HepG2 (cell line): Measurements from ENCODE around the gene RABGAP1L. TPM values are rescaled to one million over a fixed set of nuclear protein-coding genes. Genes with fewer than 3 reads are reported as not detected.

Experiments
- ATAC-seq: fragments of 200-7000 bp; cut with Tn5 transposase; 3 replicates; pipeline ENCODE4 v1.9.1; 2020; ENCODE audit warnings: mild to moderate bottlenecking, moderate library complexity
- BruUV-seq: library from RNA; stranded (reverse); fragments of 400-500 nt; replicated peaks from 2 replicates; lab custom pipeline; 2021; lab: Mats Ljungman, UMichigan
- CTCF ChIA-PET: fragments of 300-600 bp; formaldehyde crosslinking; extraction: SDS; loops from one replicate; lab custom pipeline; 2021; ENCODE audit warnings: low total read pairs, inconsistent platforms, low intra/inter-chr PET ratio; lab: Yijun Ruan, JAX
- POLR2A ChIA-PET: fragments of 350-600 bp; sonication (Branson Sonifier 250); formaldehyde crosslinking; loops from one replicate; lab custom pipeline; 2020; ENCODE audit warnings: antibody characterized with exemption, inconsistent platforms; lab: Yijun Ruan, JAX
- DNase-seq: peaks from one replicate; pipeline ENCODE4 v3.0.0-alpha.2; 2015; ENCODE audit warnings: low spot score
- FAIRE-seq: peaks from 3 replicates; lab custom pipeline; 2011; peaks lifted over from hg19 to GRCh38; lab: Jason Lieb, UNC
- H2AFZ ChIP-seq: one replicate; pipeline ENCODE4 v1.6.1; 2011; ENCODE audit warnings: low read length, inconsistent platforms
- H3K27ac ChIP-seq: fragments of 300-600 bp; 3 replicates; pipeline ENCODE4 v1.8.0; 2011; ENCODE audit warnings: mixed run types, mild to moderate bottlenecking, mixed read lengths, low read length, inconsistent platforms; ENCODE audit not compliant: insufficient read depth; ENCODE audit errors: extremely low read length
- H3K27me3 ChIP-seq, 2 experiments: fragments of 200-600 bp in 1 of 2; 2 replicates in 1 of 2; 3 replicates in 1 of 2; pipeline versions ENCODE4 v1.6.0 to v1.8.0; 2011; ENCODE audit warnings: low read length in 2 of 2, mild to moderate bottlenecking in 2 of 2, moderate library complexity in 2 of 2, inconsistent platforms in 1 of 2; ENCODE audit not compliant: insufficient read depth in 2 of 2, control insufficient read depth in 1 of 2
- H3K36me3 ChIP-seq, 2 experiments: fragments of 200-600 bp in 1 of 2; replicated peaks in 1 of 2; 2 replicates in 1 of 2; 3 replicates in 1 of 2; pipeline versions ENCODE4 v1.5.1 to v1.8.0; 2011; ENCODE audit warnings: low read length in 2 of 2, inconsistent platforms in 1 of 2; ENCODE audit not compliant: insufficient read depth in 2 of 2, control insufficient read depth in 1 of 2
- H3K4me1 ChIP-seq: 2 replicates; pipeline ENCODE4 v1.5.1; 2012; ENCODE audit warnings: low read length, inconsistent platforms; ENCODE audit not compliant: insufficient read depth
- H3K4me2 ChIP-seq: 2 replicates; pipeline ENCODE4 v1.6.0; 2011; ENCODE audit warnings: low read depth, low read length, inconsistent platforms
- H3K4me3 ChIP-seq, 3 experiments: fragments of 200-600 bp in 1 of 3; sonication (generic), shearing (Covaris generic) in 1 of 3; replicated peaks in 1 of 3; 2 replicates each; pipeline ENCODE4 v1.5.1; 2011 to 2016; ENCODE audit warnings: low read length in 3 of 3, inconsistent platforms in 2 of 3, low read depth in 2 of 3, mild to moderate bottlenecking in 2 of 3, control low read depth in 1 of 3, mixed read lengths in 1 of 3; ENCODE audit not compliant: insufficient read depth in 1 of 3
- H3K79me2 ChIP-seq: one replicate; pipeline ENCODE4 v1.6.1; 2011; ENCODE audit warnings: low read length, inconsistent platforms; ENCODE audit not compliant: insufficient read depth
- H3K9ac ChIP-seq: 2 replicates; pipeline ENCODE4 v1.6.0; 2011; ENCODE audit warnings: mild to moderate bottlenecking, low read depth, low read length, inconsistent platforms; ENCODE audit not compliant: insufficient read depth
- H3K9me3 ChIP-seq: 2 replicates; pipeline ENCODE4 v1.5.1; 2012; ENCODE audit warnings: mild to moderate bottlenecking, low read length
- H4K20me1 ChIP-seq: 2 replicates; pipeline ENCODE4 v1.6.0; 2011; ENCODE audit warnings: inconsistent platforms, mild to moderate bottlenecking, low read length, moderate library complexity; ENCODE audit not compliant: insufficient read depth
- BATF2 ChIP-seq: sonication (generic); formaldehyde crosslinking; IDR thresholded peaks from 2 replicates; pipeline ENCODE4 v1.8.0; 2022; ENCODE audit warnings: mild to moderate bottlenecking, missing genetic modification reagents, moderate library complexity
- BCL6 ChIP-seq: IDR thresholded peaks from 2 replicates; pipeline ENCODE4 v1.6.1; 2016; ENCODE audit warnings: missing genetic modification reagents, missing compliant biosample characterization
- KDM5A ChIP-seq: fragments of 200-600 bp; sonication (generic); IDR thresholded peaks from 2 replicates; pipeline ENCODE4 v1.7.0; 2018; ENCODE audit warnings: antibody characterized with exemption, mild to moderate bottlenecking, low read length, borderline replicate concordance
- KDM6A ChIP-seq: IDR thresholded peaks from 2 replicates; pipeline ENCODE4 v1.6.1; 2016; ENCODE audit warnings: low read depth
- KMT2B ChIP-seq: IDR thresholded peaks from 2 replicates; pipeline ENCODE4 v1.6.1; 2016; ENCODE audit warnings: missing genetic modification reagents, missing compliant biosample characterization
- MAF1 ChIP-seq: sonication (generic); formaldehyde crosslinking; IDR thresholded peaks from 2 replicates; pipeline ENCODE4 v1.5.0; 2020; ENCODE audit warnings: missing genetic modification reagents, borderline replicate concordance
- NFIB ChIP-seq: sonication (generic); formaldehyde crosslinking; IDR thresholded peaks from 2 replicates; pipeline ENCODE4 v1.9.0; 2021; ENCODE audit warnings: missing genetic modification reagents, mild to moderate bottlenecking, borderline replicate concordance
- NFKBIZ ChIP-seq: IDR thresholded peaks from 2 replicates; pipeline ENCODE4 v1.6.1; 2018; ENCODE audit warnings: missing genetic modification reagents, missing compliant biosample characterization
- PATZ1 ChIP-seq: sonication (generic); formaldehyde crosslinking; IDR thresholded peaks from 2 replicates; pipeline ENCODE4 v1.4.0; 2020; ENCODE audit warnings: missing genetic modification reagents
- PAX8 ChIP-seq: sonication (generic); formaldehyde crosslinking; IDR thresholded peaks from 2 replicates; pipeline ENCODE4 v1.8.0; 2022; ENCODE audit warnings: mild to moderate bottlenecking, missing genetic modification reagents, borderline replicate concordance
- SSRP1 ChIP-seq: IDR thresholded peaks from 2 replicates; pipeline ENCODE4 v1.6.1; 2016; ENCODE audit warnings: control low read depth
- YEATS2 ChIP-seq: sonication (generic); formaldehyde crosslinking; IDR thresholded peaks from 2 replicates; pipeline ENCODE4 v1.4.0; 2020; ENCODE audit warnings: missing genetic modification reagents, borderline replicate concordance
- ZFYVE20 ChIP-seq: sonication (generic); formaldehyde crosslinking; IDR thresholded peaks from 2 replicates; pipeline ENCODE4 v1.8.0; 2023; ENCODE audit warnings: low read depth, mild to moderate bottlenecking, moderate library complexity, missing genetic modification reagents, borderline replicate concordance
- ZNF24 ChIP-seq: fragments of 450-650 bp; IDR thresholded peaks from 2 replicates; pipeline ENCODE4 v1.6.1; 2017; ENCODE audit warnings: antibody characterized with exemption, mild to moderate bottlenecking
- ZNF34 ChIP-seq: sonication (generic); formaldehyde crosslinking; IDR thresholded peaks from 2 replicates; pipeline ENCODE4 v1.4.0; 2020; ENCODE audit warnings: mild to moderate bottlenecking, missing genetic modification reagents, borderline replicate concordance
- ZNF619 ChIP-seq: sonication (generic); formaldehyde crosslinking; IDR thresholded peaks from 2 replicates; pipeline ENCODE4 v1.4.0; 2020; ENCODE audit warnings: mild to moderate bottlenecking, missing genetic modification reagents
- ZNF674 ChIP-seq: sonication (generic); formaldehyde crosslinking; IDR thresholded peaks from 2 replicates; pipeline ENCODE4 v1.5.0; 2020; ENCODE audit warnings: low read depth, mild to moderate bottlenecking, missing genetic modification reagents
- WGBS: methylation state at CpG from one replicate; pipeline ENCODE4 v1.1.6; 2017; ENCODE audit warnings: low lambda C conversion rate; 5-methylcytosine and 5-hydroxymethylcytosine counted together
- in situ Hi-C: cut with HindIII; loops from 2 replicates; pipeline ENCODE4 v1.10.0; 2017; ENCODE audit warnings: low pct_unique_long_range_greater_than_20kb; ENCODE audit not compliant: extremely low pct_ligation_motif_present
- intact Hi-C: fragments of 100-400 bp; cut with micrococcal nuclease; formaldehyde crosslinking; loops from one replicate; pipeline ENCODE4 v1.10.0; 2022; ENCODE audit not compliant: unreplicated experiment
- polyA plus RNA-seq, 8 experiments: library from polyadenylated mRNA; depleted of rRNA in 3 of 8; stranded (reverse) in 7 of 8; unstranded in 1 of 8; fragments of >200 nt; fragmentation: Illumina TruSeq in 4 of 8; extraction: Trizol in 4 of 8; gene quantifications; 2 replicates each; pipeline versions ENCODE4 v1.2.1 to v1.2.3, GENCODE V29; 2011 to 2016; ENCODE audit warnings: low read depth in 4 of 8, missing spikeins in 1 of 8, mixed read lengths in 1 of 8; ENCODE audit not compliant: insufficient read depth in 1 of 8
- total RNA-seq, 5 experiments: library from RNA; depleted of rRNA; stranded (reverse); fragments of >200 nt; fragmentation: Illumina TruSeq; extraction: Trizol; gene quantifications; 2 replicates each; pipeline ENCODE4 v1.2.3, GENCODE V29; 2016; ENCODE audit warnings: low read depth in 1 of 5
- TF ChIP-seq, protein P1 (sequence below): sonication (generic); formaldehyde crosslinking; IDR thresholded peaks from 2 replicates; pipeline ENCODE4 v1.4.0; 2020; ENCODE audit warnings: mild to moderate bottlenecking, low read depth, missing genetic modification reagents
- TF ChIP-seq, protein P2 (sequence below): sonication (generic); formaldehyde crosslinking; IDR thresholded peaks from 2 replicates; pipeline ENCODE4 v1.4.0; 2020; ENCODE audit warnings: missing genetic modification reagents

RABGAP1L gene
- total and polyA plus RNA-seq, 2 of the 13 experiments (the other 11 are each of a cell fraction or from before 2014, with no cell fraction given) = 7.9 to 22.6 TPM

- TF ChIP-seq, protein P1, sequence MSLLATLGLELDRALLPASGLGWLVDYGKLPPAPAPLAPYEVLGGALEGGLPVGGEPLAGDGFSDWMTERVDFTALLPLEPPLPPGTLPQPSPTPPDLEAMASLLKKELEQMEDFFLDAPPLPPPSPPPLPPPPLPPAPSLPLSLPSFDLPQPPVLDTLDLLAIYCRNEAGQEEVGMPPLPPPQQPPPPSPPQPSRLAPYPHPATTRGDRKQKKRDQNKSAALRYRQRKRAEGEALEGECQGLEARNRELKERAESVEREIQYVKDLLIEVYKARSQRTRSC = no peak
- TF ChIP-seq SSRP1 (CRISPR knock-in tag) = no peak
- TF ChIP-seq, protein P2, sequence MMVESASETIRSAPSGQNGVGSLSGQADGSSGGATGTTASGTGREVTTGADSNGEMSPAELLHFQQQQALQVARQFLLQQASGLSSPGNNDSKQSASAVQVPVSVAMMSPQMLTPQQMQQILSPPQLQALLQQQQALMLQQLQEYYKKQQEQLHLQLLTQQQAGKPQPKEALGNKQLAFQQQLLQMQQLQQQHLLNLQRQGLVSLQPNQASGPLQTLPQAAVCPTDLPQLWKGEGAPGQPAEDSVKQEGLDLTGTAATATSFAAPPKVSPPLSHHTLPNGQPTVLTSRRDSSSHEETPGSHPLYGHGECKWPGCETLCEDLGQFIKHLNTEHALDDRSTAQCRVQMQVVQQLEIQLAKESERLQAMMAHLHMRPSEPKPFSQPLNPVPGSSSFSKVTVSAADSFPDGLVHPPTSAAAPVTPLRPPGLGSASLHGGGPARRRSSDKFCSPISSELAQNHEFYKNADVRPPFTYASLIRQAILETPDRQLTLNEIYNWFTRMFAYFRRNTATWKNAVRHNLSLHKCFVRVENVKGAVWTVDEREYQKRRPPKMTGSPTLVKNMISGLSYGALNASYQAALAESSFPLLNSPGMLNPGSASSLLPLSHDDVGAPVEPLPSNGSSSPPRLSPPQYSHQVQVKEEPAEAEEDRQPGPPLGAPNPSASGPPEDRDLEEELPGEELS (CRISPR knock-in tag) = no peak
- TF ChIP-seq YEATS2 = no peak
- no peak for TF ChIP-seq BCL6 (CRISPR knock-in tag)
- no peak for TF ChIP-seq KMT2B (CRISPR knock-in tag)
- no peak for TF ChIP-seq KDM6A (CRISPR knock-in tag)
- TF ChIP-seq MAF1 (CRISPR knock-in tag) = no peak
- TF ChIP-seq NFIB (CRISPR knock-in tag) = no peak
- TF ChIP-seq ZNF24 = no peak
- TF ChIP-seq ZFYVE20 (CRISPR knock-in tag) = no peak
- TF ChIP-seq PAX8 (CRISPR knock-in tag) = no peak
- no peak for TF ChIP-seq PATZ1 (CRISPR knock-in tag)
- TF ChIP-seq BATF2 = no peak
- no peak for TF ChIP-seq NFKBIZ
- no peak for TF ChIP-seq KDM5A
- no peak for TF ChIP-seq ZNF34 (CRISPR knock-in tag)
- TF ChIP-seq ZNF619 (CRISPR knock-in tag) = no peak
- no peak for TF ChIP-seq ZNF674 (CRISPR knock-in tag)
- Histone ChIP-seq H3K9ac (no peak overlapping the region), H3K79me2 (no peaks in the 10 kb centered on the region), H4K20me1 (no peaks in the 10 kb centered on the region), H3K4me2 (no peak overlapping the region), H2AFZ (no peak overlapping the region), H3K27ac (no peak overlapping the region), H3K4me1 (no peaks in the 10 kb centered on the region), H3K9me3 (no peaks in the 10 kb centered on the region), H3K4me3 (no peak overlapping the region), H3K36me3 (no peaks in the 10 kb centered on the region), H3K27me3 (no peaks in the 10 kb centered on the region)
- in situ Hi-C loops (no loop called here), intact Hi-C loops (no loop called here)
- no peak for ATAC-seq
- WGBS = 43% methylated on average over 1 of the region's 1 CpG
- POLR2A ChIA-PET = no interaction called here
- BruUV-seq = no TSS peak
- CTCF ChIA-PET = no interaction called here
- no peak for FAIRE-seq
- DNase-seq = no peak
These were observed 22.6 kb upstream of the RABGAP1L start for GRCh38 chr1:174136714-174137113.
